GM18951 (cell line): ENCODE results near the gene NFS1.
"Not testable (repeated sequence)": the region's sequence is repeated elsewhere in the genome, so short reads cannot be mapped to it uniquely, and the experiment has no call there.

Experiments used
- POLR2A ChIP-seq: IDR thresholded peaks from 4 replicates; pipeline ENCODE4 v1.6.1; 2011; ENCODE audit warnings: mild to moderate bottlenecking; ENCODE audit not compliant: insufficient read length, insufficient read depth; ENCODE audit errors: extremely low read depth
- in situ Hi-C: fragments of 300-500 bp; cut with MboI; formaldehyde crosslinking; loops from one replicate; pipeline ENCODE4 v1.12.0; 2022; ENCODE audit warnings: low sequenced_read_pairs, mixed read lengths, inconsistent platforms; ENCODE audit not compliant: unreplicated experiment

NFS1 gene

GRCh38 chr20:35695245-35695749 is 3.9 kb downstream of the NFS1 start:
- in situ Hi-C loops, result no loop called here
- TF ChIP-seq POLR2A, result no peak

GRCh38 chr20:35690265-35690664 is 8.9 kb downstream of the NFS1 start:
- TF ChIP-seq POLR2A, result no peak
- in situ Hi-C loops, result no loop called here

- in situ Hi-C loops, result not testable (repeated sequence)
Observed at GRCh38 chr20:35686872-35687271, 12.3 kb downstream of the NFS1 start.

GRCh38 chr20:35685368-35685767 is 13.8 kb downstream of the NFS1 start:
- in situ Hi-C loops, result not testable (repeated sequence)

- in situ Hi-C loops, result no loop called here
- no peak for TF ChIP-seq POLR2A
Observed at GRCh38 chr20:35681960-35682359, 17.2 kb downstream of the NFS1 start.

GRCh38 chr20:35680452-35681183 is 18.5 kb downstream of the NFS1 start:
- no peak for TF ChIP-seq POLR2A
- in situ Hi-C loops, result no loop called here

- in situ Hi-C loops, result no loop called here
- TF ChIP-seq POLR2A, result no peak
Observed at GRCh38 chr20:35674921-35675320, 24.2 kb downstream of the NFS1 start.

GRCh38 chr20:35673884-35674283 is 25.3 kb downstream of the NFS1 start:
- TF ChIP-seq POLR2A, result no peak
- in situ Hi-C loops, result no loop called here

- TF ChIP-seq POLR2A, result no peak
- in situ Hi-C loops, result no loop called here
Observed at GRCh38 chr20:35669681-35670080, 29.5 kb downstream of the NFS1 start.

- in situ Hi-C loops, result no loop called here
- TF ChIP-seq POLR2A, result no peak
Observed at GRCh38 chr20:35669221-35669620, 29.9 kb downstream of the NFS1 start.

GRCh38 chr20:35665949-35666288 is 33.2 kb downstream of the NFS1 start:
- in situ Hi-C loops, result no loop called here
- no peak for TF ChIP-seq POLR2A

- peak; percentile 98 for TF ChIP-seq POLR2A
- in situ Hi-C loops, result no loop called here
Observed at GRCh38 chr20:35664466-35665206, 34.5 kb downstream of the NFS1 start, which contains the start of the genes CPNE1 and RBM12. CPNE1 (minus strand) TSS chr20:35664900; CDS start chr20:35632923, 31,977 bp downstream. RBM12 (minus strand) TSS chr20:35664900; CDS start chr20:35655322, 9,578 bp downstream.

- in situ Hi-C loops, result no loop called here
- TF ChIP-seq POLR2A, result no peak
Observed at GRCh38 chr20:35663516-35664465, 35.4 kb downstream of the NFS1 start.
